Activated CD4-positive, alpha-beta T cell treated with anti-CD3 and anti-CD28 coated beads, Interleukin-2, Interleukin-6, amounts not matched to agents 100 ng/mL and 50 ng/mL, durations not matched to agents 16 hours and 8 hours (primary cell): ENCODE data around the gene CCDC159.

Experiments
- DNase-seq: peaks from one replicate; pipeline ENCODE4 v3.0.0-alpha.2; 2020

The CCDC159 gene

GRCh38 chr19:11399667-11400066 is 53.3 kb downstream of the CCDC159 start:
- DNase-seq: no peak

GRCh38 chr19:11400798-11401197 is 54.5 kb downstream of the CCDC159 start:
- DNase-seq: no peak

GRCh38 chr19:11401808-11402543 is 55.7 kb downstream of the CCDC159 start:
- no peak for DNase-seq
